CD4-positive, alpha-beta T cell treated with Interleukin-17A for 4 hours (primary cell): ENCODE data around the gene CROCC2.

Source experiments
- DNase-seq: peaks from one replicate; pipeline ENCODE4 v3.0.0-alpha.2; 2020; ENCODE audit warnings: mixed read lengths

CROCC2 gene

GRCh38 chr2:240911641-240912265 is 5.6 kb downstream of the CROCC2 start:
- no peak for DNase-seq

GRCh38 chr2:240912878-240913809 is 7.0 kb downstream of the CROCC2 start:
- DNase-seq, result no peak

- DNase-seq, result peak; percentile 72
Measured at GRCh38 chr2:240913810-240914644, 7.9 kb downstream of the CROCC2 start.

- DNase-seq, result no peak
Measured at GRCh38 chr2:240914645-240915525, 8.7 kb downstream of the CROCC2 start.

- no peak for DNase-seq
Measured at GRCh38 chr2:240915526-240916341, 9.6 kb downstream of the CROCC2 start.

GRCh38 chr2:240916571-240917008 is 10.5 kb downstream of the CROCC2 start:
- DNase-seq, result no peak

GRCh38 chr2:240917009-240917683 is 11.0 kb downstream of the CROCC2 start:
- DNase-seq, result no peak

GRCh38 chr2:240917684-240918257 is 11.6 kb downstream of the CROCC2 start:
- no peak for DNase-seq

- no peak for DNase-seq
Measured at GRCh38 chr2:240918258-240919091, 12.3 kb downstream of the CROCC2 start.

- no peak for DNase-seq
Measured at GRCh38 chr2:240919161-240919781, 13.1 kb downstream of the CROCC2 start.

GRCh38 chr2:240919786-240920782 is 13.9 kb downstream of the CROCC2 start:
- no peak for DNase-seq

- no peak for DNase-seq
Measured at GRCh38 chr2:240920783-240921231, 14.7 kb downstream of the CROCC2 start.

GRCh38 chr2:240921311-240921994 is 15.3 kb downstream of the CROCC2 start:
- DNase-seq, result no peak

- no peak for DNase-seq
Measured at GRCh38 chr2:240921995-240922244, 15.8 kb downstream of the CROCC2 start.

- DNase-seq, result no peak
Measured at GRCh38 chr2:240922245-240922981, 16.3 kb downstream of the CROCC2 start.

- no peak for DNase-seq
Measured at GRCh38 chr2:240922982-240923537, 16.9 kb downstream of the CROCC2 start.
